Measurements from ENCODE around the gene PIAS3.

Gene PIAS3

DNA sequence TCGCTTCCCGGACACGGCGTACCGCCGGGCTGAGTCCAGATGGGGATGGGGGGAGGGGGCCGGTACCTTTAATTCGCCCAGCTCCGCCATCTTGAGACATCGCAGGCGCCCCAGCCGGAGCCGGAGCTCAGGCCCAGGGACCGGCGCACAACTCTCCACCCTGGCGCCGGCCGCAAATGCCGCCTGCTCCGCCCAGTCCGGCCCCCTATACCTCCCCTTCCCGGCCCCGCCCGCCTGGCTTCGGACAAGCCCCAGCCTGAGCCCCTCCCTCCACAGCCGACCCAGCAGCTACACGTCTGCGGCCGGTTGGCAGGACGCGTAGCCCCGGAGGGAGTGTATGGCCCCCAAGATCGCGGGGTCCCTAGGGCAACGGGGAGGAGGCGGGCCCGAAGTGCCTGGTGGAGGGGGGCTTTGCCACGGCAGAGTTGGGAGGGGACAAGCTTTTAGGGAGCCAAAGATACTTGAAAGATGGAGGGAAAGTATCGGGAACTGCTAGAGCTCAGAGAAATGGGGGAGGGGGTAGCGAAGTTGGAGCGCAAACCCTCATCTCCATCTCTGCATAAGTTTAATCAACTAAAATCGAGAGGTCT is at the start of gene PIAS3:
PIAS3 (minus strand) TSS at position 181 of the 590 bp plus-strand sequence; CDS start at position 90, 91 bp downstream.
- peak; percentile 86 for DNase-seq

DNA sequence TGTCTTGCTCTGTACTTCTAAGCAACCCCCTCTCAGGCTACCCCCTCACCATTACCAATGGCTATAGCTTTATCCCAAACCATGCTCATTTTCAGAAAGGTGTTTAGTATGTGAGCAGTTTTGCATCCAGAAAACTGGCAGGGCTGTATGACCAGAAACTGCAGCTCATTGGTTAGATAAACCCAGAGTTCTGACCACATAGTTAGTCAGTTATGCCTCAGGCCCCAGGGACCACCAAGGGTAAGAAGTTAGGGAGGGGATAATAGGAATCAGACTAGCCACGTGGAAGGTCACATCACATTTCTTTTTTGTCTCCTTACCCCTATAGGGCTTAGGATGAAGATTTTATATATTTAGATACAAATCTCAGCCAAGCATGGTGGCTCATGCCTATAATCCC is 49.8 kb upstream of the PIAS3 start:
- DNase-seq = no peak

DNA sequence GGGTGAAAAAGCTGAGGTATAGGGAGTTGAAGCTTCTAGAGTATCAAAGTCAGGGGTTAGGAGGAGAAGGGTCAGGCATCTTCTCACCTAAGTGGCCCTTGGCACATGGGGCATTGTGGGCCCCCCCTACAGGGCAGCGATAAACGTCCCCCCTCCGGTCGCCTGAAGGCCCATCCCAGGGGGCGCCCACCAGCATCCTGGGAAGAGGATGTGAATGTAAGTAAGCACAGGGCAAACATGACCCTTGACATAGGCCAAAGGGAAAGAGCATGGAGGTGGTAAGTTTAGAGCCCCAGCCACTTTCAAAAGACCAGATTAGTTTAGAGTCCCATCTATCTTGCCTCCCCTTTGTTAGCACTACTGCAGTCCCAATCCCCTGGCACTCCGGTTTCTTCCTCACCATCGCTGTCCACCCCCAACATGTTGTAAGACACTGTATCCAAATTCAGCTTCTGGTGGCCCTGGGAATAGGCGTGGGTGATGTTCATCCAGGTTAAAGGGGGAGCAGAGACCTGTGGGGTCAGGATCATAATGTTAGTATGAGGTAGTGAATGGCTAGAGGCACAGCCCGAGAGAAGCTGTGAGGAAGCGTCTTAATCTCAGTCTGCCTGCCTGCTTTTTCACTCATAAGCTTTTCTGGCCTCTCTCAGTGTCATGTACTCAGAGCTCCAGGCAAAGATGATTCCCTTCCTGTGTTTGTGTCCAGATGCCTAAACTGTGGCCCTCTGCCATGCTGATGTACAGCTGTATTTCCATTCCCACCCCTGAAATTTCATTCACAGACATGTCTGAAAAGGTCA is 48.3 kb upstream of the PIAS3 start:
- DNase-seq = no peak

DNA sequence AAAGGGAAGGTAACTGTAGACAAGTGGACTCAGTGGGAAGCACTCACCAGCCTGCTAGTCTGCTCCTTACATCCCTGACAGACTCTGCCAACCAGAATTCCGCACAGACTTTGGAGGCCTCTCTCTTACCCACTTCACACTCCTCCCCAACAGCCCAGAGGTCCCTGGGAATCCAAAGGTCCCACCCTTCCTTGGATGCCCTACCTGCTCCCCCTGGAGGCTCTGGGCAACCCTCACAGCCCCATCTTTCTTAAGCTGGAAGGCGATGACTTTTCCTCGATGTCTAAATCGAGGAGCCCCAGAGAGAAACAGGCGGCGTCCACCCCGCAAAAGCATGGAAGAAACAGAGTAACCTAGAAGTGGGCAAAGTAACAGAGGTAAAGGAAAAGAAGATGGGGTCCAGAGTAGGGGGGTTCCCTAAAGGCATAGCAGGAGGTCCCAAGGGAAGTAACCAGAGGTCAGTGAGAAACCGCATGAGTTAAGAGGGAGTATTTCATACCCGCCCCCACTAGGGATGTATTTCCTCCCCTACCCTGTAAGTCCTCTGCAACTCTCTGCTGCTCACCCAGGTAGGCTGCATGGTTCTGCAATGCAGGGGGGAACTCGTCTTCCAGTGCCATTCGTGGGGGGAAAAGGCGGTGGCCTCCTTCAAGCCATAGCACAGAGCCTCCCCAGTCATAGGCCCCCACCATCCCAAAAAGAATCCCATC is 42.6 kb upstream of the PIAS3 start:
- no peak for DNase-seq

DNA sequence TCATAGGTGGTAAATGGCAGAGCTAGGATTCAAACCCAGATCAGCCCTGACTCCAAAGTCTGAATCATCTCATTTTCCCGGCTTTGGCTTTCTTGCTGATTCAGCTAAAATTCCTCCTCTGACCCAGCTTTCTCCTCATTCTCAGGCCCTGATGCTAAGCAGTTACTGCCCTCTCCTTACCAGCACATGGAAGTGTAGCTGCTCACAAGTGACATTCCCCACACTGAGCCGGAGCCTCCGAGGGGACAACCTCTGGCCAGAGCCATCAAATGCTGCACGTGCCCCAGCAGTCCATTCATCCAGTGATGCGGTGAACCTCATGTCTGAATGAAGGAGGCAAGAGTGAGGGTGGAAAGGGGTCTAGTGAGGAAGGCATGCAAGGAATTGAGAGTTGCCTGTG is 39.9 kb upstream of the PIAS3 start:
- DNase-seq = no peak

DNA sequence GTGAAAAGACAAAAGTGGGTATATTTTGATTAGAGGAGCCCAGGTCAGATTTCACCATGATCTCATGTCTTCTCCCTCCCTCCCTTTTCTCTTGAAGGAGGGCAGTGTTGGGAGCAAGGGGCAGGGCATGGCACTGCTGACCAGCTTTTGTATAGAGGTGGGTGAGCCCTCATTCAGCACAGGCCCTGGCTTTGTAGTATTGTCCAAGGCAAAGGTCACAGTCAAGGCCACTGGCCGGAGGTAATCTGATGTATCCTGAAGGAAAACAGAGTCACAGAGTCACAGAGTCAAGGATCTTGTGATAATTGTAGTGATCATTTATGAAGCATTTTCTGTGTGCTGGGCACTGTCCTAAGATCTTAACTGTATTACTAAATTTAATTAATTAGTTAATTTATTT is 39.1 kb upstream of the PIAS3 start:
- DNase-seq = no peak

DNA sequence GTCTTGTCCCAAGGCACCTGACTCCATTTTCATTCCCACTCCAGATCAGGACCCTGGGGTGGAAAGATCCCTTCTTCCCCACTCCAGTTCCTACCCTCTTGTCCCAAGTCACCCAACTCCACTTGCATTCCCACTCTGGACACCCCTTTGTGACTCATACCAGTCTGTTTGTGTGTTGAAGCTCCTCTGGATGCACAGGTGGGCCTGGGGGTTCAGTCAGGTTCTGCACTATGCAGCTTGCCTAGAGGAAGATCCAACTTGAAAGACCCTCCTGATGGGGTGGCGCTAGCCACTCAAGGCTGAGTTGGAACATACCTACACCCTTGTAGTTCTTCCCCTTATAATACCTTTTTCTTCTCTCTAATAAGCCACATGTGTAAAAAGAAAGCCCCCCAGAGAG is 36.6 kb upstream of the PIAS3 start:
- no peak for DNase-seq

DNA sequence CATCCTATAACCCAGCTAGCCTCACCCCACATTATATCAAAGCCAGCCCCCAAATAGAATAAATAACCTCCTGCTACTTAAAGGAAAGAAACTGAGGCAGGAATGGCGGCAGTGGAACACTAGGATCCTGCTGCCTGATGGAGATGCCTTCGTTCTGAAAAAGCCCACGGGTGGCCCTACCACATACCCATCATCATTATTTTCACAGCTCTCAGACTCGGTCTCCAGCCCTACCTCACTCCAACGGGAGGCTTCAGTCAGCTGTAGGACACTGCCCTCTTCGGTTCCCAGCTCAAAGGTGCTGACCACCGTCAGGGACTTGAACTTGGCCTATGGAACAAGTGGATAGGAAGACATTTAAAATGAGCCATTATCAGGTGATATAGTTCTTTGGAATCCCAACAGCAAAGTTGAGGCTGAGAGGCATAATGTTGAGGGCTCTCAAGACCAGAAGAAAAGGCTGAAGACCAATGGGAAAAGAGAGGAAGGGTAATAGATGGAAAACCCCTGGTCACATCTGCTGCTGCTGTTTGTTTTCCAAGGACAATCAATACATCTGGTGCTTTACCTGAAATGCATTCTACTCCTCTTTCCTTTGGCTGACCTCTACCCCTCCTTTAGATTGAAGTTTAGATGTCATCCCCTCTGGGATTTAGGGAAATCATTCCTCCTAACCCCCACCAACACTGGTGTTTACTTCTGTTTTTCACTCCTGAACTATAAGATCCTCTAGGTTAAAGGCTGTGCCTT is 34.6 kb upstream of the PIAS3 start:
- DNase-seq = no peak

DNA sequence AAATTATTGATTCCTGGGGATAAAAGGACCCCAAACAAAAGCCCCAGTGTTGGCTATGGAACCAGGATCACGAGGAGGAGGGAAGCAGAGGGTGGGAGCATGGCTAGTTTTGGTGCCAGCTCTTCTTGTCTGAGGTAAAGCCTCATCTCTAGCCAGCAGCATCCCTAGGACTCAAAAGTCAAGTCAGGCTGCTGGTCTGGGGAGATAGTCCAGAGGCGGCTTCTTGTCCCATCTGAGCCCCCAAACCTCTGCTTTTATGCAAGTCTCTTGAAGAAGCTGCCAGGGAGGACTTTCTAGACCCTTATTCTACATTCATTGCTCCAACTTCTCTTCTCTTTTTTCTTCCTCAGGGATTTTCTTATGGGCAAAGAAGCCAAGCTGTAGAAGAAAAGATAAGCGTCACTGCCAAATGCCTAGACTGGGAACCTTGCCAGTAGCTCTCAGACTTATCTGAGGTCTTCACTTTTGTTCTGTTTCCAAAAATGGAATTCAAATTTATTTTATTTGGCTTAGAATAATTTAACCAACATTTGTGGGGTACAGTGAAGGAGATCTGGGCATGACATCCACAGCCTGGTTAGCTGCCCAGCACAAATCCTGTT is 33.7 kb upstream of the PIAS3 start:
- DNase-seq = no peak

DNA sequence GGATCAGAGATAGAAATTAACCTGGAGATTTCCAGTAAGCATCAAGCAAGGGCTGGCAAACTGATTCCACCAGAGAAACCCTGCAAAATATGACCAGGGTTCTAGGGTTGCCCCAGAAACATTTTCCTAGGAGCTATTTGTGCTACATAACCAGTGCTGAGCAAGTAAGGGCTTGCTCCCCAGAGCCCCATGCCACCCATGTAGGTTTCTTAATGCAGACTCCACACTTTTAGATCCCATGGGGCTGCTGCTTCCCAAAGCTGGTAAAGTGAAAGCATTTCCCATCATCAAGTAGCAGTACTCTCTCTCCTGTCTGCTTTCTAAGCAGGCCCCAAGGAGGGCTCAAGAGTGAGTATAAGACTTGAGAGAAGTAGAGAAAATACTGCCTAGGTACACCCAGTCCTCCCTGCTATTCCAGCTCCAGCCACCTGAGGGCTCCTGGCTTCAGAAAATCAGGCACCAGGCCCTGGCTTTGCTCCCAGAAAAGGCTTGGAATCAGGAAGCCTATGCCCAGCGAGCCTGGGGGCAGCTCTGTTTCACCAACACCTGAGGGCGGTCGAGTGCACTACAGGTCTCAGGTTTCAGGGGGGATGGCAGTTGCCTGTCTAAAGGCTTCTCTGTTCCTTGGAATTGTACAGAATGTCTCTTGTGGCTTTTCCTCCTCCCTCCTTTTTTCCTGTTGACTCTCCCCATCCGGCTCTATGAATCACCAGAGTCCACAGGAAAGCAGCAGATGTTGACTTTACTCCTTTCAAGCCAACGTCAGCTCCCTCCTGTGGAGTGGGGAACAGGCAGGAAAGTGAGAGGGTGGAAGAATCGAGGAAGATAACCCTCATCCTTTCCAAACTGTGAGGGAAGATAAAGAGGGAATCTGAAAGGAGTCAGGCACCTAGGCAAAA is 33.0 kb upstream of the PIAS3 start:
- DNase-seq = peak; percentile 97

DNA sequence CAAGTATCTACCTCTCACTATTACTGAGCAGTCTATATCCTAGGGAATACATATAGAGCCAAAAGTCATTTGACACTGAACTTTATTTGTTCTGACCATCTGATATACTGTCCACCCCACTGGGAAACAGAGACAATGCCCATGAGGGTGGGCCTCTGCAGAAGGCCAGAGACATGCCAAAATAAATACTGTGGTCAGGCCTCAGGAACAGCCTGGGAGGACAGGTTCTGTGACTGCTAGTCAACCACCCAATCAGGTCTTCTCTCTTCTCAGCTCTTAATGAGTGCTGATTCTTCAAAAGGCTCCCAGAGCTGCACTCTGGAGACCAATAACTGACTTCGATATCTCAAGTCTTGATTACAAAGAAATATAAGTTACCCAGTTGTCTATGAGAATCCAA is 32.3 kb upstream of the PIAS3 start:
- DNase-seq = peak; percentile 86

DNA sequence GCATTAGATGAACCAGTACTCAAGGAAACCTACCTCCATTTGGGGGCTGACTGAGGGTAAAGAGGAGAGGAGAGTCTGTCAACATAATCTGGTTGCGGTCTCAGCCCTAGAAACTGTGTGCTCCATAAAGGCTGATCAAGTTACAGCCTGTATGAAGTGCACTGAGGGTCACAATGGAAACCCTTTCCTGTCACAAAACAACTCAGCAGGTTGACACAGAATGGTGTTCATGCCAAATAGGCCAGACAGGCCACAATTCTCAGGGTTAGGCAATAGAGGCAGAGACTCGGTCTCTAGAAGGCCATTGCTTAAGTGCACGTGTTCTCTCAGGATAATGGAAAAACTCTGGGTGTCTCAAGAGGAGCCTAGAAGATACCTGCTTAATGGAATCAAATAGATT is 30.8 kb upstream of the PIAS3 start:
- DNase-seq = peak; percentile 91

DNA sequence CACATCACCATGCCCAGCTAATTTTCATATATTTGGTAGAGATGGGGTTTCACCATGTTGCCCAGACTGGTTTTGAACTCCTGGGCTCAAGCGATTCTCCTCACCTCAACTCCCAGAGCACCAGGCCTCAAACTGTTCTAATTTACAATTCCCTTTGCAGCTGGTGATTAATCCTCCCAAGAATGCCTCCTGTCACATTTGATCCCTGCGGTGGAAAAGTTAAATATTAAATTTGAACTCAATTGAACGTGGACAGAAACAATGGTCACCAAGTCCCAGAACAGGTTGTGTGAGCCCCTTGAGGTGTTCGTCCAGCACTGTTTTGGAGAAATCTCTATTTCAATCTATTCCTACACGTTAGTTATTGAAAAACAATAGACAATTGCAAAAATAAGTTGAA is 28.8 kb upstream of the PIAS3 start:
- no peak for DNase-seq

DNA sequence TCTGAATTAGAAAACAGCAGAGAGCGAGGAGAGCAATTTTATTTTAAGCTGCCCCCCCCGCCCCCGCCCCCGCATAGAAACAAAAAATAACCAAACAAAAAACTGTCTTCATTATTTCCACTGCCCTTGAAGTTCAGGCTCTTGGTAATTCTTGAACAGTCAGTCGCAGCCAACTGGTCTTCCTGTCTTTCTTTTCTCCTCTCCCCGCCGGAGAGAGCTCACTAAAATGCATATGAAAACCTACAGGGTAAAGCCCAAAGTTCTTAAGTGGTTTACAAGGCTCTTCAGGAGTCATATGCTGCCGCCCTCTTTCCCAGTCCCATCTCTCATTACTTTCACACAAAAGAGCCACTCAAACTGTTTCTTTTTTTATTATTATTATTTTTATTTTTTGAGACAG is 27.9 kb upstream of the PIAS3 start:
- no peak for DNase-seq

DNA sequence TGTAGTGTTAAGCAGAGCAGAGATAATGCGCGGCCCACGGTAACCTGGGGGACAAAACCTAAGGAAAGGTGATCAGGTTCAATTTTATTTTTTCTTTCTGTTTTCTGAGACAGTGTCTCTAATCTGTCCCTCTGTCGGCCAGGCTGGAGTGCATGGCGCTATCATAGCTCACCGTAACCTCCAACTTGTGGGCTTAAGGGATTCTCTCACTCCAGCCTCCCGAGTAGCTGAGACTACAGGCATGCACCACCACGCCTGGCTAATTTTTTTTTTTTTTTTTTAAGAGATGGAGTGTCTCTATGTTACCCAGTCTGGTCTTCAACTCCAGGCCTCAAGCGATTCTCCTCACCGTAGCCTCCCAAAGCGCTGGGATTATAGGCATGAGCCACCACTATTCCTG is 27.5 kb upstream of the PIAS3 start:
- no peak for DNase-seq

DNA sequence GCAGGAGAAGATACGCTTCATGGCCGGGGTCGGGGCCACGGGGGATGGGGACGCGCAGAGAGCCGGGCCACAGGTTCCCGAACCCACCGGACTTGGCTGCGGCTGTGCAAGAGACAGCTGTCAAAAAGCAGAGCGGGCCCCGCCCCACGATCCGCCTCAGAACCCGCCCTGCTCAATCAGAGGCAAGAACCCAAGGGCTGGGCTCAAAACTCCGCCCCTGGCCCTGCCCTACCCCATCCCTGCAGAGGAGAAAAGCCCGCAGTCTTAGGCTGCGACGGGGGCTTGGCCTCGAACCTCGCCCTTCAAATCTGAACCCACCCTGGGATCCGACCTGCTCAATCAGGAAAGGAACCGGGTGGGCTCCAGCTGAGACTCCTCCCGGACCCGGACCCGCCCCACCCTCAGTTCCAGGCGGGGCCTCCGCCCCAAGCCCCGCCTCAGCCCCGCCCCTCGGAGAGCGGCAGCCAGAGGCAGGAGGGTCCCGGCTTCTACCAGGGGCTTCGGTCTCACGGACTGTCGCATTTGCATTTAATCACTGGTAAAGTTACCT is 26.9 kb upstream of the PIAS3 start, which contains the start of gene ANKRD35:
ANKRD35 (minus strand) TSS at position 129 of the 550 bp plus-strand sequence; CDS start at position 21, 108 bp downstream.
- peak; percentile 75 for DNase-seq

DNA sequence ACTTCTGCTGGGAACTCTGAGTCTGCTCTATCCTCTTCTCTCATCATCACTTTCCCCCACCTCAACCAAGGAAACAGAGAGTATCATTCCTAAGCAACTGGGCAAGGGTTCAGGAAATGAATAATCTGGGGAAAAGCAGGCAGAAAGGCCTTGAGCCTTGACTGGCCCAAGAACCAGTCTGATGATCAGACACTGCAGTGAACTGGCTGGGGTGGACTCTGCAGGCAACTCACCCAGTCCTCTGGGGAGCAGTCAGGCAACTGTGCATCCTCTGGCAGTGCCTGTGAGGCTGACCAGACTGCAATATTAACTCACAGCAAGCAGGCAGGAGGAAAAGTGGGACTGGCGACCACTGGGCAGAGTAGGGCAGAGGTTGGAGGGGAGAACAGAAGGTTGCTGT is 25.8 kb upstream of the PIAS3 start:
- no peak for DNase-seq

DNA sequence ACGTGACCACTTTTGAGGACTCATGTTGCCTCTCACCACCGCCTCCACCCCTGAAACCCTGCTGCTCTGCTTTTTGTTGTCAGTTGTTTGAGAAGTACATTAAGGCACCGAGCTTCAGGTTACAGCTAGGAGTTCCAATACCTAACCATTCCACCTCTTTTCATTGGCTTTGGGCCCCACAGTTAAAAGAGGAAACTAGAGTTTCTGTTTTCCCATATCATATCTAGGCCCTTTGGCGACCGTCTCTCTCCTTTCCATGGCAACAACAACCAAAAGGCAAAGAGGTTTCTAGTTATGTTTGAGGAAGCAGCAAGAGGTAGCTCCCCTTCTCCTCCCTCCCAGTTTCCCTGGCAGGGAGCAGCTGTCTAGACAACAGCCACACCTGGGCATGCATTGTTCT is 20.9 kb upstream of the PIAS3 start:
- DNase-seq = peak; percentile 87

DNA sequence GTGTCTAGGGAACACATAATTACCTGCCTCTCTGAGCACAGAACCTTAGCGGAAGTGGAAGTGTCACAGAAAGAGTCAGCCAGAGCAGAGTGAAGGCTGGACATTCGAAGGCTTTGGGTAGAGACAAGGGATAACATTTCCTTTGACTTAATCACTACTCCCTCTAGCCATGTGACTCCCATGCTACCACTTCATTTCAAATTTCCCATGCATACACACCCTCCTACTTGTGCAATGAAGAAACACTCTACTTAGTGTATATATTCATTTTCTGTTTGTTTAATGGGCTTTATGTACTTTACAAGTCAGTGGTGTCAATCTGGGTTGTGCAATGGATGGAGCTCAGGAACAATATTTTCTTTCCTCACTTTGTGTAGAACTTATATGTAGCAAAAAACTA is 19.8 kb upstream of the PIAS3 start:
- no peak for DNase-seq

DNA sequence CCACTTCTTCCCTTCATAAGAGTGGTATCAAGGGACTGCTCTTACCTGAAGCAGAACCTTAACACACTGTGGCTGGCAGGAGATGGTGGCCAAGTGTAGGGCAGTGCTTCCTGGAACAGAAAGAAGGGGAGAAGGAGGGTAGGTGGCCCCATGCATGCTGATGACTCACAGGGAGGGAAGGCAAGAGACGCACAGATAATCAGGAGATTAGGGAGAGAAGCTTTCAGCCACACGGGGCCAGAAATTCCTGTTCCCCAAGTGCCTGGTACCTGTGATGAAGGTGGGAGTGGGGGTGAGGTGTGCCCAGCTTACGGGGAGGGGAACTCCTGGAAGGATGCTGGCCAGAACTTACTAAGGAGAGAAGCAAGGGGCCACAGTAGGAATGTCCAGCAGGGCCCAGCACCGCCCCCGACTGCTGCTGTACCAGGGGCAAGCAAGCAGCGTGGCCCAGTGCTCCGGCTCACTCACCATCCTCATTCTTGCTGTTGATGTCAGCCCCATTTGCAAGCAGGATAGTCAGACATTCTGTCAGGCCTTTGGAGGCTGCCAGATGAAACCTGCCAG is 19.1 kb upstream of the PIAS3 start:
- no peak for DNase-seq

DNA sequence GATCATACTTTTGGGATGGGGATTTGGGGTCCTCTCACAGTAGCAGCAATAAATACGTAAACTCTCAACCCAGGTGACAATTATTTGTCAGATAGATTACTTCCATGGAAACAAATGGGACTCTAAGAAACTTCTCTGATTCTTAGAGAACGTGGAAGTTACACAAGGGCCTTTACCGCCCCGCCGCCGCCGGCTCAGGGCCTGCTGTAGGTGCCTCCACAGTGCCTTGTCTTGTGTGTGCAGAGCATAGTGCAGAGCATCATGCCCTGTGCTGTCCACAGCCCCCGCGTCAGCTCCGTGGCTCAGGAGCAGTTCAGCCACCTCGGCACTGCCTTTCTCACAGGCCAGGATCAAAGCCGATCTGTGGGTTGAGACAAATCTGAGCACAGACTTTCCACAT is 15.8 kb upstream of the PIAS3 start:
- DNase-seq = no peak
